ENCODE measurements around the gene SLCO2A1. TPM values are rescaled to one million over a fixed set of nuclear protein-coding genes. Genes with fewer than 3 reads are reported as not detected.

The SLCO2A1 gene
- total and polyA plus RNA-seq, 2 of the 4 experiments (the other 2 are of a cell fraction): under 0.01 to 1.5 TPM

DNA sequence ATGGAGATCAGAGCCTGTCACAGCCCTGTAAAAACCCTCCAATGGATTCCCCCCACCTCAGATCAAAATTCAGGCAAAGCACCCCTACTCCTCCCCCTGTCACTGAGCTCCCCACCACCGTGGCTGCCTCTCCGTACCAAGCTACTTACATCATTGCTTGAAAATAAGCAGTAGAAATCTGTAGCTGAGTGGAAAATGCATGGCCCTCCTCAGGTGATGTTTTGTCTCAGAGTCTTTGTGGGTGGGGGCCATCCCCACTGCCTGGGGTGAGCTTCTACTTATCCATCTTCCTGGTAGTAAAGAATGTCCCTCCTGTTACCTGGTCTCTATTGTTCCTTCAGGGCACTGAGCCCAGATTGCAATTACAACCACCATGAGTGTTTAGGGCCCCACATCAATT, 34.5 kb downstream of the SLCO2A1 start:
- H3K9me3 ChIP-seq (ENCODE audit: control insufficient read depth, insufficient read depth, low read length): no peaks in the 10 kb centered on the region
- no peak overlapping the region for H4K8ac ChIP-seq (ENCODE audit: low read depth in 2 of 2, low read length in 2 of 2)
- no peak overlapping the region for H2BK120ac ChIP-seq (ENCODE audit: low read depth, low read length)
- H3K9me1 ChIP-seq (ENCODE audit: insufficient read depth, low read length): no peaks in the 10 kb centered on the region
- H4K91ac ChIP-seq (ENCODE audit: insufficient read depth, low read depth, low read length): no peak overlapping the region
- 0 out of 2 replicates have a peak, but pooled peaks cover 2% of the 10 kb centered on the region for H3K4me1 ChIP-seq (ENCODE audit: control insufficient read depth, insufficient read depth, low read length)
- no peak overlapping the region for H2BK15ac ChIP-seq (ENCODE audit: low read depth, low read length)
- no peaks in the 10 kb centered on the region for H3K79me1 ChIP-seq (ENCODE audit: low read depth in 1 of 2, low read length in 2 of 2)
- H4K20me1 ChIP-seq (ENCODE audit: insufficient read depth, low read length): no peaks in the 10 kb centered on the region
- H3K14ac ChIP-seq (replicated peaks; ENCODE audit: low read depth, low read length): no peak overlapping the region
- H2BK5ac ChIP-seq (ENCODE audit: low read depth, low read length, poor library complexity, severe bottlenecking): no peak overlapping the region
- H4K5ac ChIP-seq (ENCODE audit: low read depth, low read length): no peak overlapping the region
- DNase-seq (no peak), ATAC-seq (ENCODE audit: low read depth) (no peak)
- no peak overlapping the region for H2AFZ ChIP-seq (replicated peaks; ENCODE audit: low read length, poor library complexity)
- peaks cover 6% of the 10 kb centered on the region for H3K27me3 ChIP-seq (ENCODE audit: control insufficient read depth, insufficient read depth, low read length)
- H3K56ac ChIP-seq (ENCODE audit: extremely low read depth, insufficient read depth, low read length): no peak overlapping the region
- no peak overlapping the region for H3K4ac ChIP-seq (ENCODE audit: low read depth, low read length)
- no peak overlapping the region for H3K9ac ChIP-seq (ENCODE audit: low read depth, low read length)
- CTCF ChIA-PET: no interaction called here
- H3K18ac ChIP-seq (ENCODE audit: low read depth, low read length): no peak overlapping the region
- dilution Hi-C loops (cut with HindIII; ENCODE audit: low sequenced_read_pairs, unreplicated experiment) (no loop called here), in situ Hi-C loops (cut with MboI; ENCODE audit: low sequenced_read_pairs) (no loop called here), intact Hi-C loops (cut with micrococcal nuclease) (no loop called here)
- H3K4me3 ChIP-seq (ENCODE audit: insufficient read depth, low read depth, low read length): no peak overlapping the region
- no peak overlapping the region for H2AK5ac ChIP-seq (ENCODE audit: low read depth, low read length)
- H2BK20ac ChIP-seq (ENCODE audit: low read depth, low read length): no peak overlapping the region
- no peak overlapping the region for H3K23ac ChIP-seq (ENCODE audit: low read depth, low read length)
- BruUV-seq (replicated peaks): no TSS peak
- H3K27ac ChIP-seq (ENCODE audit: insufficient read depth, low read length): no peak overlapping the region
- TF ChIP-seq SMC3 (IDR thresholded peaks at IDR 0.05; ENCODE audit: low read depth, low read length) (no peak), FOS (IDR thresholded peaks at IDR 0.05; ENCODE audit: low read depth, low read length) (no peak)
- no peaks in the 10 kb centered on the region for H3K36me3 ChIP-seq (ENCODE audit: control insufficient read depth, insufficient read depth, low read length)
- H3K4me2 ChIP-seq (ENCODE audit: low read depth, low read length): no peak overlapping the region
- no peak overlapping the region for H2AK9ac ChIP-seq (replicated peaks; ENCODE audit: low read depth, low read length, poor library complexity)
- POLR2A ChIA-PET (ENCODE audit: unreplicated experiment): no interaction called here
- no CpG with 5 or more reads among the region's 2 CpGs for WGBS, 2 experiments (ENCODE audit: extremely low coverage in 2 of 2, insufficient read length in 1 of 2)
